Neural cell (in vitro differentiated cells): ENCODE measurements around the gene EP400.

Source experiments
- CTCF ChIP-seq: fragments of 450-650 bp; IDR thresholded peaks from 2 replicates; pipeline ENCODE4 v1.5.1; 2014; ENCODE audit warnings: antibody characterized with exemption, mild to moderate bottlenecking, moderate library complexity; ENCODE audit not compliant: poor library complexity, severe bottlenecking
- EZH2 ChIP-seq: fragments of 200-600, 300-800 bp; shearing (Covaris generic), sonication (generic); IDR thresholded peaks from 2 replicates; pipeline ENCODE4 v1.6.1; 2014; ENCODE audit warnings: antibody characterized with exemption, low read length, borderline replicate concordance, mild to moderate bottlenecking; ENCODE audit not compliant: insufficient read depth, poor library complexity, severe bottlenecking
- MXI1 ChIP-seq: fragments of 450-650 bp; conservative IDR thresholded peaks from 2 replicates; pipeline ENCODE4 v1.6.1; 2014; ENCODE audit warnings: antibody characterized with exemption, mild to moderate bottlenecking; ENCODE audit not compliant: poor library complexity, severe bottlenecking
- POLR2AphosphoS5 ChIP-seq: IDR thresholded peaks from 2 replicates; pipeline ENCODE4 v1.6.1; 2012
- REST ChIP-seq: IDR thresholded peaks from 2 replicates; pipeline ENCODE4 v1.6.1; 2012; ENCODE audit warnings: borderline replicate concordance
- SMC3 ChIP-seq: fragments of 450-650 bp; conservative IDR thresholded peaks from 2 replicates; pipeline ENCODE4 v1.6.1; 2014; ENCODE audit warnings: antibody characterized with exemption, mild to moderate bottlenecking, moderate library complexity; ENCODE audit not compliant: poor library complexity

GRCh38 chr12:131917711-131918306, 31.9 kb upstream of the EP400 start:
- TF ChIP-seq CTCF (no peak), SMC3 (no peak), MXI1 (no peak), EZH2 (no peak), REST (no peak), POLR2AphosphoS5 (no peak)
